GM18502 (cell line): ENCODE measurements around the gene ACBD4.

ENCODE experiments used
- ATAC-seq: cut with Tn5 transposase; IDR thresholded peaks from one replicate; pipeline ENCODE4 v1.9.1; 2021; ENCODE audit warnings: mild to moderate bottlenecking; ENCODE audit not compliant: unreplicated experiment, poor library complexity

ACBD4 gene

GRCh38 chr17:45132320-45132571 lies 3.2 kb upstream of the ACBD4 start, which contains the start of gene PLCD3:
Gene PLCD3 (minus strand): TSS chr17:45132515. CDS start chr17:45132410, 105 bp downstream.
- ATAC-seq, result no peak

DNA sequence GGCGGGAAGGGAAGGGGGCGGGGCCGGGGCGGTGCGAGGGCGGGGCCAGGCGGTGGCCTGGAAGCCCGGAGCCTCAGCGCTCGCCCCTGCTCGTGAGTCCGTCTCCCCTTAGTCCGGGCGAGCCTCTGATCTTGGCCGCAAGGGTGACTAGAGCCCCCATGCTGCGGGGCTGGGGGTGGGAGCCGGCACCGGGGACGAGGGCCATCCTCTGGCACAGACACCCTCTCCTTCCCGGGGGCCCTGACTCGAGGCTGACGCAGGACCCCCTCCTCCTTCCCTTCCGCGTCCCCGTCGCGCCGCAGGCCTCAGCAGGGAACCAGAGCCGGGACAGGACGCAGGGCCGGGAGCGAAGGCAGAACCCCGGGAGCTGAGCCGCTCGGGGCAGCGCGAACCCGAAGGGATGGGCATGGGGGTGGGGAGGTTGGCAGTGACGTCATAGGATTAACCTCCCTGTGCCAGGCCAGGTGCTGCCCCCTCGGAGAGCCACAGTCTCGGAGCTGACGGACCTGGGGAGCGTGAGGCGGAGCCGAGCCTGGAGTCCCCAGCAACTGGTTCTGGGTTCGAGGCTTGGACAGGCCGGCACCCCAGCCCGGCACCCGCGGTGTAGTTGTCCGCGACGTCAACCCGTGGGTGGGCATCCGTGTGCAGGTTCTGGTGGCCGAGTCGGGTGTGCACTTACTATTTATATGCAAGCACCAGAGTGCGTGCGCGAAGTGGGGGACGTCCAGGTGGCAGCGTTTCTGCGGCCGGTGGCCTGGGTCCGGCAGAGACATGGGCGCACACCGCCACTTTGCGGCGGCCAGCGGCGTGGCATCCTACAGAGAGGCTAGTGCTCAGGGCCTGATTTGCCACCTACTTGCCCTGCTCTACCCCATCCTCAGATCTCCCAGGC lies 2.7 kb upstream of the ACBD4 start:
- ATAC-seq, result no peak

DNA sequence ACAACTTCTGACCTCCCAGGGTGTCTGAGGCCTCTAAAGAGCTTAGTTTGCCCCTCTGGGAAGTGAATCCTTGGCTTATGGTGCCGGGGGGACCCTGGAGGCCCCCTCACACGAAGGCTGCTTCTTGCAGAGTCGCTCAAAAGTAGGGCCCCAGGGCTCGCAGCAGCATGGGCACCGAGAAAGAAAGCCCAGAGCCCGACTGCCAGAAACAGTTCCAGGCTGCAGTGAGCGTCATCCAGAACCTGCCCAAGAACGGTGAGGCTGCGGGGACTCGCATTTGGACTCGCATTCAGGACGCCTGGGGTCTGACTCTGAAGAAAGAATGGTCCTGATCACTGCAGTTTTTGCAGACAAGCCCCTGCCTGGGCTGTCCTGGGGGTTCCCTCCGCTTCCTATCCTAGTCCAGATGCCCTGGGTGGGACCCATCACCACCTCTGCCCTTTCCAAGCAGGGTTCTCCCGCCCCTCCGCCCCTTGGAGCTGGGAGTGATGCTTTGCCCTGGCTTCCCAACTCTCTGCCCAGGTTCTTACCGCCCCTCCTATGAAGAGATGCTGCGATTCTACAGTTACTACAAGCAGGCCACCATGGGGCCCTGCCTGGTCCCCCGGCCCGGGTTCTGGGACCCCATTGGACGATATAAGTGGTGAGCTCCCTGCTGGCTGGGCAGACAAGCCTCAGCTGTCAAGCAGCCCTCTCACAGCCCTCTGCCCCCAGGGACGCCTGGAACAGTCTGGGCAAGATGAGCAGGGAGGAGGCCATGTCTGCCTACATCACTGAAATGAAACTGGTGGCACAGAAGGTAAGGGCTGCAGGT lies 698 bp downstream of the ACBD4 start:
- no peak for ATAC-seq

GRCh38 chr17:45136846-45137560 lies 1.5 kb downstream of the ACBD4 start:
- ATAC-seq, result no peak

DNA sequence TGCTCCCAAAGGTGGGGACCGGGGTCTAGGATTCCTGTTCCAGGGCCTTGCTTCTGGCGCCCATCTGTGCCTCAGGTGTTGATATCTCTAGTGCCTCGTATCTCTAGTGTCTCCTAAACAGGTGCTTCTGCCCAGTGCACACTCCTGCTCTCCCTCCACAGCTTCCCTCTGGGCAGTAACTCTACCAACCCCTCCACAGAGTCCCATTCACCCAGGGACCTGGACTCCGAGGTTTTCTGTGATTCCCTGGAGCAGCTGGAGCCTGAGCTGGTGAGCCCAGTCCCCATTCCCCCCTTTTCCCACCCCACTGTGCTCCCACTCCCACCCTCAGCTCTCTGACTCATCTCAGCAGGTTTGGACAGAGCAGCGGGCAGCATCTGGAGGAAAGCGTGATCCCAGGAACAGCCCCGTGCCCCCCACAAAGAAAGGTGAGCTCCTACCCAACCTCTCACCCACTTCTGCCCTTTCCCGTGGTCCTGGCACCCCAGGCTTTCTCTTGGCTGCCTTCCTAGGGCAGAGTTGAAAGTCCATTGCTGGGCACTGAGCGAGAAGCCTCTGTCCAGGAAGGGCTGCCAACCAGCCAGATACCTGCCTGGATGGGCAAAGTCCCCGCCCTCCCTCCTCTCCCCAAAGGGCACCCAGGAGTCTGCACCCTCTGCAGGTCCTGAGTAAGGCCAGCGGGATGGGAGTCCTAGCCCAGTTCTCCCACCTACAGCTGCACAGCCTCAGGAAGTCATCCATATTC lies 2.2 kb downstream of the ACBD4 start:
- ATAC-seq, result no peak

DNA sequence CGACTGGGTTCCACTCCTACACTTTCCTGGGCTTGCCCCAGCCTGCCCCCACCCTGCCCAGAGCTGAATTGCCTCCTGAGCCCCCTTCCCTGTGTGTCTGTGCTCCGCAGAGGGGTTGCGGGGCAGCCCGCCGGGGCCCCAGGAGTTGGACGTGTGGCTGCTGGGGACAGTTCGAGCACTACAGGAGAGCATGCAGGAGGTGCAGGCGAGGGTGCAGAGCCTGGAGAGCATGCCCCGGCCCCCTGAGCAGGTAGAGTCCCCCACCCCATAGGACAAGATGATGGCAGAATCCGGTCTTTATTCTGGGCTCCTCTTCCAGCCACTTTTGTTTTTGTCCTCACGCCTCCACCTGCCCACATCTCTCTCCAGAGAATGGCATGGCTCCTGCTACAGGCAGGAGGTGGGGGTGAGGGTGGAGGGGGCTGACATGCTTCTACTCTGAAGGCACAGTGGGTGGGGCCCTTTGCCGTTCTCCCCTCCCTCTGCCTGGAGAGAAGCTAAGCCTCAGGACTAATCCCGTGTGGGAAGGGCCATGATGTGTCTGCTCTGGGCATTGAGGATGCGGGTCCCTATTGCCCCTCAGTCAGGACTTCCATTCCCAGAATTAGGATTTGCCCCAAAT lies 3.5 kb downstream of the ACBD4 start:
- no peak for ATAC-seq

GRCh38 chr17:45139533-45139920 lies 4.0 kb downstream of the ACBD4 start:
- ATAC-seq, result no peak

DNA sequence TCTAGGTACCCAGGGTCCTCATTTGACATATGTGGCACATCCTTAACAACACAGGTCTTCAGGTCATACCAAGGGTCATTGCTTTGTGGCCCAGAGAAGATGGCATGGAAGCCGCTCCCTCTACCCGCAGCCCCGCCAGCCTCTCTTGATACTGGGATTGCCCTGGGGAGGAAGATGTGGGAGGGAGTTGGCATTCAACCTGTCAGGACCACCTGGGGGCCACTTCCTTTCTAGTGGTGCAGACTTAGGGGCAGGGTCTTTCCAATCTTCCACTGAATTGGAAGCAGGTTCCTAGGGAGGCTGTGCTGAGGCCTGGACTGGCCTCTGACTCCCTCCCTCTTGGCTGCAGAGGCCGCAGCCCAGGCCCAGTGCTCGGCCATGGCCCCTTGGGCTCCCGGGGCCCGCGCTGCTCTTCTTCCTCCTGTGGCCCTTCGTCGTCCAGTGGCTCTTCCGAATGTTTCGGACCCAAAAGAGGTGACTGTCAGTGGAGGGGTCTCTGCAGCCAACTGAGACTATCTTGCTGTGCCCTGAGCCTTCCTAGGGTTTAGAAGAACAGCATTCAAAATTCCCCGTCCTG lies 7.7 kb downstream of the ACBD4 start:
- ATAC-seq, result no peak

DNA sequence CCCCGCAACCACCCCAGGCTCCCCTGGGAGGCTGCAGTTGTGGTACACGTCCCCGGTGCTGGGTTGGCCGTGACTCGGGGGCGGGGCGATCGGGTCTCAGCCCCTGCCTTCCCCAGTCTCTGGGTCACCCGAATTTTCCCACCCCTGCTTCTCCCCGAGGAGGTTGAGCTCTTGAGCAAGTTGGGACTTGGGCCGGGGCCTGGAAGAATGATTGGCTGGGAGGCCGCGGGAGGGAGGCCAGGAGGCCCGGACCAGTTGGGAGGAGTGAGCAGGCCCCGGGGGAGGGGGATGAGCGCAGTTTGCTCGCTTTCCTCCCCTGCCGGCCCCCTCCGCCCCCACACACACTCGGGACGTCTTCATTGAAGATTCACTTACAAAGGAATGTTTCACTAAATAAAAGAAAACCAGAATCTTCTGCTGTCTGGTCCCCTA lies 8.3 kb downstream of the ACBD4 start:
- no peak for ATAC-seq

DNA sequence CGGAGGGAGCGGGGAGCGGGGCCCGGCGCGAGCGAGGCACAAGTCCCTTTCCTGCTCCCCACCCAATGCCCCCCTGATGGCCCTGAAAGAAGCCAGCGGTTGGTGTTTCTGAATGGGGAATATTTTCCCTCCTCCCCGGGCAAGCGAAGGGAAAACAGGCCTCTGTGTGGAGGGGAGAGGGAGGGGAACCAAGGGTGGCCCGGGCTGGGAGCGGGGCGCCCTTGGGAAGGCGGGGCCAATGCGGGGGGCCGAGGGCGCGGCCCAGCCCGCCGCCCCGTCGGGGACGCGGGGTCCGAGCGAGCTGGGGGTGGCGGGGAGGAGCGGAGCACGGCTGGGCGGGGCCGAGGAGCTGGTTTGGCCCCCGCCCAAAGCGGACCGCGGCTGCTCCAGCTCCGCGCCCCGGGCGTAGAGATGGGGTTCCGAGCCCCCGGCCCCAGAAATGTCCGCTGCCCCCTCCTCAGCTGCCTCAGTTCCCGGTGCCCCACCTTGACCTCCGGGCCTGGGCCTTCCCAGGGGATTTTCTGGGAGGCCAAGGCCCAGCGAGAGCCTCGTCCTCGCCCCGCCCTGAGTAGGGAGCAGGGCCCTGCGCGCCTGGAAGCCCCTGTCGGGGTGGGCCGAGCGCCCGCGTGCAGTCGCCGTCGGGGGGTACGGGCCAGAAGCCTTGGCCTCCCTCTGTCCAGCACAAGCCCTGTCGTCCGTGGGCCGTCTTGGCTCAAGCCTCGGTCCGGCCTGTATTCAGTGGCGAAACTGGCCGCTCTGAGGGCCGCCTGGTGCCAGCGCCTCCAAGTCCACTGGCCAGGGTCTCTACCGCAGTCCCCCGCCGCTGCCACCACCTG lies 8.9 kb downstream of the ACBD4 start:
- ATAC-seq, result no peak

DNA sequence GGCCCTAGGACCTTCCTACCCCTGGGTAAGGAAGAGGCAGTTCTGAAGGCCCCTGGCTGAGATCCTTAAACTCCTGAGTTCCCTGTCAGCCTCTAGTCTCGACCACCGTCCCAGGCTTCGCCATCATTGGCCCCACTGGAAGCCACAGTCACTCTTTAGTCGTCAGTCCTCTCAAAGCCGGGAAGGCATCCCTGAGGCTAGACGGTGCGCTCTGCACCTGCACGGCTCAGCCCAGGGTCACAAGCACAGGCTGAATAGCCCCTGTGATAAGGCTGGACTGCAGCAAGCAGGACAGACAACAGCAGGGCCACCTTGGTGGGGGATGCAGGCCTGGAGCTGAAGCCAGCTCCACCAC lies 9.5 kb downstream of the ACBD4 start:
- no peak for ATAC-seq

- no peak for ATAC-seq
Observed at GRCh38 chr17:45146166-45146565, 10.7 kb downstream of the ACBD4 start.

GRCh38 chr17:45146592-45146889 lies 11.1 kb downstream of the ACBD4 start:
- ATAC-seq, result no peak

- ATAC-seq, result no peak
Observed at GRCh38 chr17:45146890-45147580, 11.5 kb downstream of the ACBD4 start.

- ATAC-seq, result no peak
Observed at GRCh38 chr17:45147581-45148182, 12.2 kb downstream of the ACBD4 start.

- ATAC-seq, result peak; percentile 64
Observed at GRCh38 chr17:45148183-45149036, 12.9 kb downstream of the ACBD4 start, which contains the start of gene HEXIM1. Gene HEXIM1 (plus strand): TSS chr17:45148475. CDS start chr17:45149191, 716 bp downstream.
